VCaP (cell line): ENCODE measurements around the gene PAQR4.
A peak's percentile ranks its signal among the peaks of the same experiment; 100 is the strongest.

Experiments used
- H3K27ac ChIP-seq: fragments of 450-650 bp; 2 replicates; pipeline ENCODE4 v1.5.1; 2017
- TF ChIP-seq, protein P1 (sequence below): fragments of 450-650 bp; conservative IDR thresholded peaks from 2 replicates; pipeline ENCODE4 v1.5.1; 2017; ENCODE audit warnings: mild to moderate bottlenecking, moderate library complexity

Gene PAQR4

DNA sequence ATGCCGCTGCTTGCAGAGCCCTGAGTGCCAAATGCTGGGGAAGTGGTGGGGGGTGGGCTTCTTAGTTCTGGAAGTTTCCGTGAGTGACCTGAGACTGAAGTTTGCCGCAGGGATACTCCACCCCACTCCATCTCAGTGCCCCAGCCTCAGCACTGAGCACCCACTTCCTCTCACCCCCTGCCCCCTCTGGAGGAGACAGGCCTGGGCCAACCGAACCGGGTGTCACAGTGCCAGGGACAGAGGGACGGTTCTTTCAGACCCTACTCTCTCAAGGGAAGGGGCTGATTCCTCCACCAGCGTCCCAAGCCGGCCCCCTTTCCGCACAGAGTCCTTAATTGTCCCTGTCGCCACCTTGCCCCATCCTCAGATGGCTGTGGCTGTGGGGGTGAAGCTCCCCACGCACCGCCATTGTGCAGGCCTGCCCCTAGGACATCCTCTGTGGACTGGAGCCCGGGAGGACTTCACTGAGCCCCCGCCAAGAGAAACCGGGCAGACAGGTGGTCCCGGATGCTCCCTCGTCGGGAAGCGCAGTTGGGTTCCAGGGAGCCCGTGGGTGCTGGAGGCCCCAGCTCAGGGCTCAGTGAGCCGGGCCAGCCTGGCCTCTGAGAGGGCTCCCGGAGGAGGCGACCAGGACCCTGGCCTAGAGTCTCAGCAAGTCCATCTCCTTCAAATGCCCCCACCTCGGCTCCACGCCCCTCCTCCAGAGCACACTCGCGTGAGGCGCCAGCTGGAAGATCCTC, 6.6 kb upstream of the PAQR4 start:
- TF ChIP-seq, protein P1, sequence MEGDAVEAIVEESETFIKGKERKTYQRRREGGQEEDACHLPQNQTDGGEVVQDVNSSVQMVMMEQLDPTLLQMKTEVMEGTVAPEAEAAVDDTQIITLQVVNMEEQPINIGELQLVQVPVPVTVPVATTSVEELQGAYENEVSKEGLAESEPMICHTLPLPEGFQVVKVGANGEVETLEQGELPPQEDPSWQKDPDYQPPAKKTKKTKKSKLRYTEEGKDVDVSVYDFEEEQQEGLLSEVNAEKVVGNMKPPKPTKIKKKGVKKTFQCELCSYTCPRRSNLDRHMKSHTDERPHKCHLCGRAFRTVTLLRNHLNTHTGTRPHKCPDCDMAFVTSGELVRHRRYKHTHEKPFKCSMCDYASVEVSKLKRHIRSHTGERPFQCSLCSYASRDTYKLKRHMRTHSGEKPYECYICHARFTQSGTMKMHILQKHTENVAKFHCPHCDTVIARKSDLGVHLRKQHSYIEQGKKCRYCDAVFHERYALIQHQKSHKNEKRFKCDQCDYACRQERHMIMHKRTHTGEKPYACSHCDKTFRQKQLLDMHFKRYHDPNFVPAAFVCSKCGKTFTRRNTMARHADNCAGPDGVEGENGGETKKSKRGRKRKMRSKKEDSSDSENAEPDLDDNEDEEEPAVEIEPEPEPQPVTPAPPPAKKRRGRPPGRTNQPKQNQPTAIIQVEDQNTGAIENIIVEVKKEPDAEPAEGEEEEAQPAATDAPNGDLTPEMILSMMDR: no peak
- no peak overlapping the region for H3K27ac ChIP-seq

DNA sequence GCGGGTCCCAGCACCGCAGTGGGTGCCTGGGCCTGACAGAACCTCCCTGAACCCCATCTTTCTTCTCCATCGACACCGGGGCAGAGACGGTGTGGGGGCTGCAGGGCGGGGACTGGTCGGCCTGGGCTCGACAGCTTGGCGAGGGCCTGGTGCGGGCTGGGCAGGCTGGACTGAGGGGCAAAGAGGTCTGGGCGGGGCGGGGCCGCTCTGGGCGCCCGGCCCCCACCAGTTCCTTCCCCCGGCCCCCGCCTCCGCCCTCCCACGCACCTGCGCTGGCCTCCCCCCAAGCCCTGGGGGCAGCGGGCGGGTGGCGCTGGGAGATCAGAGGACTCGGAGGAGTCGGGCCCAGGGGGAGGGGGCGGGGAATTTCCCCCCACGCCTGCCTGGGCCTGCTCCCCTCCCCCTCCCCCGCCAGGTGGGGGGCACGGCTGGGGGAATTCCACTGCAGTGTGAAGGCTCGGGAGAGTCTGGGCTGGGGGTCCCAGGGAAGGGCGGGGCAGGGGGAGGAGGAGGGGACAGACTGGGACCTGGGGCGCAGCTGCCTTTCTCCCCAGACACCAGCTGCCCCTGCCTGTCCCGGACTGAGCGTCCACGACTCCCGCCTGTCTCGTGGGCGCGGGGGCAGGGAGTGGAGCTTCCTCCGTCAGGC, 6.0 kb upstream of the PAQR4 start:
- TF ChIP-seq, protein P1: no peak
- peak overlapping the region; percentile 68 for H3K27ac ChIP-seq

DNA sequence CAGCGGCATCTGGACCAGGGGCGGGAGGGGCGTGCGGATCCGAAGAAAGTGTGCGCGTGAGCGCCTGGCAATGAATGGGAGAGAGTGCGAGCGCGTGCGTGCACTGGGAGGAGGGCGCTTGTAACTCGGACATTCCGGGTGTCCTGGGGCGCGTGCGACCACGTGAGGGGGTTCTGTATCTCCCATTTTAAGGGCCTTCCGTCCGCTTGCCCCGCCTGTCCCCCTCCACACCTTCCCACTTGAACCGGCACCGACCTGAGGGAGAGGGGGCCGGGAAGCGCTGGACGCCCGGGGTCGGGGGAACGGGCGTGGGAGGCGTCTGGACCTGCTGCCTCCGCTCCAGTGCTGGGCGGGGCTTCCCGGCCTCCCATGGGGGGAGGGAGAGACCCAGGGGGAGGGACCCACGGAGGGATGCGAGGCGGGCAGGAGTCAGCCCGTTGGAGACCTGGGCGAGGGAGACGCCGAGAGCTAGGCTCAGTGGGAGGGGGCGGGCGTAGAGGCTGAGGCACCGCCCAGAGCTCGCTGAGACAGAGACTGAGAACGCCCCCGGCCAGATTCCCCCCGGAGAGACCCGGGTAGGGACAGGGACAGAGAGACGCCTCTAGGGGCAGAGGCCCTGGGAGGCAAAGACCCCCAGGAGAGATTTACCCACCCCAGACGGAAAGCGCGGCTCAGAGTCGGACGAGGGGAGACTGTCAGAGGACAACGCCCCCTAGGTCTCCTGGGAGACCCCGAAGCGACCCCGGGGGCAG, 5.2 kb upstream of the PAQR4 start, which contains the start of gene KREMEN2:
KREMEN2 (plus strand) TSS at position 553 of the 752 bp plus-strand sequence. CDS start 246 bp downstream, outside the sequence.
- TF ChIP-seq, protein P1: no peak
- peak within 1 kb of the TSS; percentile 68 for H3K27ac ChIP-seq

DNA sequence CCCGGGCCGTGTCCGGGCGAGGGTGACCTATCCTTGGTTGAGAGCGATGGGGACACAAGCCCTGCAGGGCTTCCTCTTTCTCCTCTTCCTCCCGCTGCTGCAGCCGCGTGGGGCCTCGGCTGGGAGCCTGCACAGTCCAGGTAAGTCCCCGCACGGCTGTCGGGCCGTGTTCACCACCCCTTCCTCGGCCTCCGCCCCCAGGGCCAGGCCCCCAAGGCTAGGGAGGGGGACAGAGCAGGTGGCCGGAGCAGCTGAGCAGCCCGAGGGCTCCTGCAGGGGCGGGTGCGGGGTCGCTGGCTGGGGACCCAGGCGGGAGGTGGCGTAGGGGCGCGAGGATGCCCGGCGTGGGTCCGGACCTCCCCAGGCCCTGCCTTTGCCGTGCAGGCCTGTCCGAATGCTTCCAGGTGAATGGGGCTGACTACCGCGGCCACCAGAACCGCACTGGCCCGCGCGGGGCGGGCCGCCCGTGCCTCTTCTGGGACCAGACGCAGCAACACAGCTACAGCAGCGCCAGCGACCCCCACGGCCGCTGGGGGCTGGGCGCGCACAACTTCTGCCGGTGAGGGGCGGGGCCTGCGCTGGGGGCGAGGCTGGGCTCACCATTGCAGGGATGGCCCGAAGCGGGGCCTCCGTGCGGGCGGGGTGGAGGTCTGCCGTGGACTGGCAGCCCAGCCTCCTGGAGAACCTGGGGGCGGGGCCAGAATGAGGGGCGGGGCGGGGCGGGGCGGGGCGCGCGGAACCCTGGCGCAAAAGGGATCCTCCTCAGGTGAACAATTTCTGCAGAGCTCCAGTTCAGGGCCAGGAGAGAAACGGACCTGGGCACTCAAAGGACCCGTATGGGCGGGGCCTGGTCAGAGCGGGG, 4.4 kb upstream of the PAQR4 start:
- H3K27ac ChIP-seq: peak overlapping the region; percentile 68
- TF ChIP-seq, protein P1: no peak

DNA sequence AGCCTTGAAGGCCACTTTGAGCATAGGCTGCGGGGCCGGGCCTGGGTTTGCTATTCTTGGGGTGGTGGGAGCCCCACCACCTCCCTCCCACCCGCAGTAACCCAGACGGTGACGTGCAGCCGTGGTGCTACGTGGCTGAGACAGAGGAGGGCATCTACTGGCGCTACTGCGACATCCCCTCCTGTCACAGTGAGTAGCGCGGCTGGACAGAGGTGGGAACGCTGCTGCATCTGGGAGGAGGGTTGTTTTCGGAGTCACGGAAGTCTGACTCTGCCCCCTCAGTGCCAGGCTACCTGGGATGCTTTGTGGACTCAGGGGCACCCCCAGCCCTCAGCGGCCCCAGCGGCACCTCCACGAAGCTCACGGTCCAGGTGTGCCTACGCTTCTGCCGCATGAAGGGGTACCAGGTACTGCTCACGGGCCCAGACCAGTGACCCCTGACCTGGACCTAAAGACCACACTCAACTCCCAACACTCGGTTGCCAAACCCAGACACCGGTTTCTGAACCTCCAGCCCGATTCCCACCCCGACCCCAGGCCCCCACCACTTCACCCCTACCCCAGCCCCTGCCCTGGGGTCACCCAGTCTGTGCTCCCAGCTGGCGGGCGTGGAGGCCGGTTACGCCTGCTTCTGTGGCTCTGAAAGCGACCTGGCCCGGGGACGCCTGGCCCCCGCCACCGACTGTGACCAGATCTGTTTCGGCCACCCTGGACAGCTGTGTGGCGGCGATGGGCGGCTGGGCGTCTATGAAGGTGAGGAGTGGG, 2.9 kb upstream of the PAQR4 start:
- H3K27ac ChIP-seq: no peak overlapping the region
- TF ChIP-seq, protein P1: no peak

DNA sequence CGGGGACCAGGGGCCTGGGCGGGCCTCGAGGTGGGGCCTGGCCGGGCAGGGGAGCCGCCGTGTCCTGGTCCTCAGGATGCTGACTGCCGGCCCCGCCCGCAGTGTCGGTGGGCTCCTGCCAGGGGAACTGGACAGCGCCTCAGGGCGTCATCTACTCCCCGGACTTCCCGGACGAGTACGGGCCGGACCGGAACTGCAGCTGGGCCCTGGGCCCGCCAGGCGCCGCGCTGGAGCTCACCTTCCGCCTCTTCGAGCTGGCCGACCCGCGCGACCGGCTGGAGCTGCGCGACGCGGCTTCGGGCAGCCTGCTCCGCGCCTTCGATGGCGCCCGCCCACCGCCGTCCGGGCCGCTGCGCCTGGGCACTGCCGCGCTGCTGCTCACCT, 2.3 kb upstream of the PAQR4 start:
- no peak overlapping the region for H3K27ac ChIP-seq

More for the DNA sequence above, 2.3 kb upstream of the PAQR4 start:
- TF ChIP-seq, protein P1: no peak
